ENCODE measurements around the gene CCDC102B. TPM values are rescaled to one million over a fixed set of nuclear protein-coding genes. Genes with fewer than 3 reads are reported as not detected.

The CCDC102B gene
- total RNA-seq, 1 donor from 2014 or later = 8.1 TPM

GRCh38 chr18:68796936-68797690, 767 bp upstream of the CCDC102B start:
- H3K4me3 Mint-ChIP-seq (ENCODE audit: unreplicated experiment) = no peak overlapping the region
- H3K36me3 Mint-ChIP-seq (ENCODE audit: low read depth) = no peaks in the 10 kb centered on the region
- peaks cover 15% of the 10 kb centered on the region for H3K4me1 Mint-ChIP-seq (ENCODE audit: low read depth)
- TF ChIP-seq CTCF (IDR thresholded peaks at IDR 0.05) = no peak
- no peak overlapping the region for H3K27ac Mint-ChIP-seq (ENCODE audit: unreplicated experiment)
- DNase-seq (ENCODE audit: low spot score) = no peak
- no peaks in the 10 kb centered on the region for H3K27me3 Mint-ChIP-seq (ENCODE audit: low read depth)
- H3K9me3 Mint-ChIP-seq (ENCODE audit: low read depth) = no peaks in the 10 kb centered on the region

- Mint-ChIP-seq H3K4me3 (ENCODE audit: unreplicated experiment) (no peak overlapping the region), H3K36me3 (ENCODE audit: low read depth) (no peaks in the 10 kb centered on the region), H3K27ac (ENCODE audit: unreplicated experiment) (peak overlapping the region; percentile 1), H3K4me1 (ENCODE audit: low read depth) (peaks cover 35% of the 10 kb centered on the region), H3K27me3 (ENCODE audit: low read depth) (no peaks in the 10 kb centered on the region), H3K9me3 (ENCODE audit: low read depth) (peaks cover 3% of the 10 kb centered on the region)
- no peak for DNase-seq (ENCODE audit: low spot score)
- no peak for TF ChIP-seq CTCF (IDR thresholded peaks at IDR 0.05)
These were observed 2.2 kb downstream of the CCDC102B start for GRCh38 chr18:68800075-68800474.

GRCh38 chr18:68803356-68803755, 5.5 kb downstream of the CCDC102B start:
- Mint-ChIP-seq H3K27ac (ENCODE audit: unreplicated experiment) (peak overlapping the region; percentile 86), H3K9me3 (ENCODE audit: low read depth) (peaks cover 3% of the 10 kb centered on the region), H3K4me1 (ENCODE audit: low read depth) (peaks cover 46% of the 10 kb centered on the region), H3K27me3 (ENCODE audit: low read depth) (no peaks in the 10 kb centered on the region), H3K36me3 (ENCODE audit: low read depth) (no peaks in the 10 kb centered on the region), H3K4me3 (ENCODE audit: unreplicated experiment) (peak overlapping the region; percentile 31)
- DNase-seq (ENCODE audit: low spot score) = no peak
- no peak for TF ChIP-seq CTCF (IDR thresholded peaks at IDR 0.05)

GRCh38 chr18:68817584-68817983, 19.7 kb downstream of the CCDC102B start:
- no peak overlapping the region for H3K27ac Mint-ChIP-seq (ENCODE audit: unreplicated experiment)
- H3K36me3 Mint-ChIP-seq (ENCODE audit: low read depth) = no peaks in the 10 kb centered on the region
- H3K4me3 Mint-ChIP-seq (ENCODE audit: unreplicated experiment) = no peak overlapping the region
- H3K9me3 Mint-ChIP-seq (ENCODE audit: low read depth) = no peaks in the 10 kb centered on the region
- no peak for TF ChIP-seq CTCF (IDR thresholded peaks at IDR 0.05)
- H3K27me3 Mint-ChIP-seq (ENCODE audit: low read depth) = no peaks in the 10 kb centered on the region
- no peak for DNase-seq (ENCODE audit: low spot score)
- H3K4me1 Mint-ChIP-seq (ENCODE audit: low read depth) = no peaks in the 10 kb centered on the region

- no peak overlapping the region for H3K27ac Mint-ChIP-seq (ENCODE audit: unreplicated experiment)
- H3K27me3 Mint-ChIP-seq (ENCODE audit: low read depth) = no peaks in the 10 kb centered on the region
- TF ChIP-seq CTCF (IDR thresholded peaks at IDR 0.05) = no peak
- H3K4me3 Mint-ChIP-seq (ENCODE audit: unreplicated experiment) = no peak overlapping the region
- no peaks in the 10 kb centered on the region for H3K9me3 Mint-ChIP-seq (ENCODE audit: low read depth)
- H3K4me1 Mint-ChIP-seq (ENCODE audit: low read depth) = no peaks in the 10 kb centered on the region
- H3K36me3 Mint-ChIP-seq (ENCODE audit: low read depth) = no peaks in the 10 kb centered on the region
- DNase-seq (ENCODE audit: low spot score) = no peak
These were observed 20.7 kb downstream of the CCDC102B start for GRCh38 chr18:68818584-68818983.
